ENCODE data around the gene FOS. TPM values are rescaled to one million over a fixed set of nuclear protein-coding genes. Genes with fewer than 3 reads are reported as not detected.
"Not testable (repeated sequence)": the region's sequence is repeated elsewhere in the genome, so short reads cannot be mapped to it uniquely, and the experiment has no call there.

The FOS gene
- total RNA-seq, 3 donors from 2014 or later = 163 to 292 (median 243) TPM

GRCh38 chr14:75307700-75308379 lies 29.2 kb downstream of the FOS start:
- H3K9me3 ChIP-seq = no peaks in the 10 kb centered on the region
- TF ChIP-seq CTCF (IDR thresholded peaks at IDR 0.05) = peak; percentile 79
- peaks cover 5% of the 10 kb centered on the region for H3K4me1 ChIP-seq (ENCODE audit: low read depth)
- no peaks in the 10 kb centered on the region for H3K36me3 ChIP-seq (ENCODE audit: low read depth)
- ATAC-seq = peak; percentile 76
- no peak overlapping the region for H3K4me3 ChIP-seq
- DNase-seq = peak; percentile 76 to 97 (median 89)
- intact Hi-C loops (cut with DNase I, micrococcal nuclease) = loop anchor here in 1 of 2 donors (2.0 kb wide), 1 partner anchor 183 kb away; no protein-coding TSS in a partner anchor

GRCh38 chr14:75308991-75309390 lies 30.4 kb downstream of the FOS start:
- H3K9me3 ChIP-seq; H3K36me3 ChIP-seq (ENCODE audit: low read depth); H3K4me3 ChIP-seq; DNase-seq; intact Hi-C loops (cut with DNase I, micrococcal nuclease); ATAC-seq; H3K4me1 ChIP-seq (ENCODE audit: low read depth): not testable (repeated sequence)

GRCh38 chr14:75309561-75309960 lies 30.9 kb downstream of the FOS start:
- H3K4me1 ChIP-seq (ENCODE audit: low read depth); ATAC-seq; H3K36me3 ChIP-seq (ENCODE audit: low read depth); intact Hi-C loops (cut with DNase I, micrococcal nuclease); H3K9me3 ChIP-seq; DNase-seq; H3K4me3 ChIP-seq: not testable (repeated sequence)

- Histone ChIP-seq H3K9me3 (no peaks in the 10 kb centered on the region), H3K4me3 (no peak overlapping the region), H3K36me3 (ENCODE audit: low read depth) (no peaks in the 10 kb centered on the region), H3K4me1 (ENCODE audit: low read depth) (peaks cover 13% of the 10 kb centered on the region)
- TF ChIP-seq CTCF (IDR thresholded peaks at IDR 0.05) = no peak
- ATAC-seq = peak; percentile 83
- peak; percentile 52 to 85 (median 73) for DNase-seq
- intact Hi-C loops (cut with DNase I, micrococcal nuclease) = loop anchor here in 1 of 2 donors (5.0 to 10.0 kb wide), 2 partner anchors 104 to 177 kb away; no protein-coding TSS in a partner anchor
These were observed 31.9 kb downstream of the FOS start for GRCh38 chr14:75310295-75311111.

GRCh38 chr14:75311356-75311755 lies 32.7 kb downstream of the FOS start:
- no peak for TF ChIP-seq CTCF (IDR thresholded peaks at IDR 0.05)
- Histone ChIP-seq H3K9me3 (no peaks in the 10 kb centered on the region), H3K36me3 (ENCODE audit: low read depth) (no peaks in the 10 kb centered on the region), H3K4me3 (no peak overlapping the region), H3K4me1 (ENCODE audit: low read depth) (peaks cover 15% of the 10 kb centered on the region)
- ATAC-seq (no peak), DNase-seq (no peak)
- intact Hi-C loops (cut with DNase I, micrococcal nuclease) = loop anchor here in 1 of 2 donors (5.0 to 10.0 kb wide), 2 partner anchors 103 to 176 kb away; no protein-coding TSS in a partner anchor

GRCh38 chr14:75312341-75312740 lies 33.7 kb downstream of the FOS start:
- H3K4me1 ChIP-seq (ENCODE audit: low read depth) = peaks cover 15% of the 10 kb centered on the region

More at GRCh38 chr14:75312341-75312740, 33.7 kb downstream of the FOS start:
- Histone ChIP-seq H3K36me3 (ENCODE audit: low read depth) (no peaks in the 10 kb centered on the region), H3K4me3 (no peak overlapping the region), H3K9me3 (no peaks in the 10 kb centered on the region)
- intact Hi-C loops (cut with DNase I, micrococcal nuclease) = loop anchor here in 1 of 2 donors (5.0 to 10.0 kb wide), 2 partner anchors 102 to 175 kb away; no protein-coding TSS in a partner anchor
- DNase-seq = no peak
- TF ChIP-seq CTCF (IDR thresholded peaks at IDR 0.05) = no peak
- no peak for ATAC-seq
